NCI-H2029 (cell line): Measurements from ENCODE around the gene MRPL38.
"Not testable (repeated sequence)": the region's sequence is repeated elsewhere in the genome, so short reads cannot be mapped to it uniquely, and the experiment has no call there.

ENCODE experiments used
- DNase-seq: peaks from one replicate; lab custom pipeline; 2025; lab: John Stamatoyannopoulos, UW

Gene MRPL38

GRCh38 chr17:75896415-75897159 lies 8.1 kb downstream of the MRPL38 start, which contains the start of gene TRIM65:
Gene TRIM65 (minus strand): TSS chr17:75896951. CDS start chr17:75896937, 14 bp downstream.
- DNase-seq: peak; percentile 50

GRCh38 chr17:75895370-75896155 lies 9.1 kb downstream of the MRPL38 start:
- no peak for DNase-seq

DNA sequence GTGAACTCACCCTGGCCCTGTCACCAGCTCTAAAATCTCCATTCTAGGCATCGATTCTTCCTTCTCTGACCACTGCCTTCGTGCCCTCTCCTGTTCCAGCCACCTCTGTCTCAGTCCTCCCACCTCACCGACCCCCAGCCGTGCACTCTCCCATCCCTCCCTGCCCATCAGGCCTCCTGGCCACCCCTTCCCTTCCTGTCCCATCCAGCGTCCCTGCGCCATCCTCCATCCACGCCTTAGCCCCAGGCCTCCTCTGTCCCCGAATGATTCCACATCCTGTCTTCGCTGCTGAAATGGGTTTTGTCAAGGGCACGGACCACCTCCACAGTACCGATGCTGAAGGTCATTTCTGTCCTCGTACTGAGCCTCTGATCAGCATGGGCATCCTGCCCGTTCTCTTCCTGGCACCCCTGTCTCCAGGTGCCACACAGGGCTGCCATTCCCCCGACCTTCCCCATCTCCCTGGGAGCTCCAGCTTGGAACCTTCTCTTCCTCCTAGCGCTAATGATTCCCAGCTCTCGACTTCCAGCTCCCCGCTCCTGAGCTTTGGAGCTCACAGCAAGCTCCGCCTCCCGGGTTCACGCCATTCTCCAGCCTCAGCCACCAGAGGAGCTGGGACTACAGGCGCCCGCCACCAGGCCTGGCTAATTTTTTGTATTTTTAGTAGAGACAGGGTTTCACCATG lies 10.5 kb downstream of the MRPL38 start:
- no peak for DNase-seq

DNA sequence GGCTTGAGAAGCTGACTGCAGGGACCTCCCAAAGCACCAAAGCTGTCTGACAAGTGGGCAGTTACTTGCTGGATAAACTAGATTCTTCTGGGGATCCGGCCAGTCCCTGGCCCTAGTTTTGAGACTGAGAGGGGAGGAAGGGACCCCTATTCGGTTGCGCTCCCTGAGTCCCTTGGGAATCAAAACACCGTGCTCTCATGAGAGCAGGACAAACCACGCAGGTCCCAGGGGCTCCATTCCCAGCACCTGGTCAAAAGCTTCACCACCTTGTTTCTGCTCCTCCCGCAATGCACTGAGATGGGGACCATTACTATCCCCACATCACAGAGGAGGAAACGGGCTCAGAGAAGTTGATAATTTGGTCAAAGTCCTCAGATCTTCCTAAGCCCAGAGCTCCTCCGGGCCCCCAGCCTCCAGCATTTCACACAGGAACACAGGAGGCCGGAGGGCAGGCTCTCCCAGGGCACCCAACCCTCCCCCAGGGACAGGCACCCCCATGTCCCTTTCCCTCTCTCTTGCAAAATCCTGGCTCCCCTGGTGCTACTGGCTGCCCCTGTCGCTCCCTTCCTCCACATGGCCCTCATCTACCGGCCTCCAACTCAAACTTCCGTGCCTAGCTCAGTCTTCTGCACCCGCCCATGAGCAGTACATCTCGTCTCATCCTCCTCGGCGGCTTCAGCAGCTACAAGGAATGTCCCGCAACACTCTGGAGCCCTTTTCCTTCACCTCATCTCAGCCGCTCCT lies 11.2 kb downstream of the MRPL38 start:
- no peak for DNase-seq

GRCh38 chr17:75892556-75893224 lies 12.0 kb downstream of the MRPL38 start:
- DNase-seq: no peak

- no peak for DNase-seq
These were observed 12.8 kb downstream of the MRPL38 start for GRCh38 chr17:75891605-75892555.

DNA sequence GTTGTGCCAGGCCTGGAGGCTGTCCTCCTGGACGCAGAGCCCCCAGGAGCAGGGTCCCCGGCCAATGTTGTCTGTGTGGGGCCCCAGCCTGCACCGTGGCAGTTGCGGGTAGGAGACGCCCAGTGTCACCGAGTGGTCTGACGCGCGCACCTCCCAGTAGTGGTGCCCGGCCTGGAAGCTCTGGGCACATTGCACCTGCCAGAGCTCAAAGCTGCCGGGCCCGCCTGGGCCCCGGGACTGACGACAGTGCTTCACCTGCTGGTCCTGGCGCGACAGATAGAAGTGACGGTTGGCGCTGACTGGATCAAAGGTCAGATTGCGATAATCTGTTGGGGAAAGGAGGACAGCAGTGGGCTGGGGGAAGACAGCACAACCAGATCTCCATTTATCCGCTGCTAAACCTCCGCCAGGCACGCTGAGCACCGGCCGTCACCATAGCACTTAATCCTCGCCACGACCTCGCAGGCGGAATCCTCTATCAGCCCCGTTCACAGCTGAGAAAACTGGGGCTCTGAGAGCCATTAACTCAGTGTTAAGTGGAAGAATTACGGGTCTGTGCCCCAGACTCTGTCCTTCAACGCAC lies 13.6 kb downstream of the MRPL38 start:
- DNase-seq: no peak

- no peak for DNase-seq
These were observed 15.2 kb downstream of the MRPL38 start for GRCh38 chr17:75889454-75889853.

DNA sequence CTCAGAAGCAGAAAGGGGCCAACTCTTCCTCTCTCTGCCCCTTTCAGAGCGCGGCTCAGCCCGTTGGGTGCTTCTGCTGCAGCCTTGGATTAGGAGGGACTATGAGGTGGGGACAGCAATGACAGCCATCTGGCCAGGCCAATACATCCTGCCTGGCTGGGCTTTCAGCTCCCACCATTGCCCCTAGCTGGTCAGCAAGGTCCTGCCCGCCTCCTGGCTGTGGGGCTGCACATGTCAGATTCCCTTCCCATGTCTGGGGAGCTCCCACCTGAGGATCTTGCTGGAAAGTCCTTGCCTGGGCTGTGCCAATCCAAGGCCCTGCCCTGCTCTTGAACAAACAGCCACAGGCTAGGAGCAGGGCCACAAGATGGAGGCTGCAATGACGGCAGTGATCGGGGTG lies 16.2 kb downstream of the MRPL38 start:
- DNase-seq: no peak

DNA sequence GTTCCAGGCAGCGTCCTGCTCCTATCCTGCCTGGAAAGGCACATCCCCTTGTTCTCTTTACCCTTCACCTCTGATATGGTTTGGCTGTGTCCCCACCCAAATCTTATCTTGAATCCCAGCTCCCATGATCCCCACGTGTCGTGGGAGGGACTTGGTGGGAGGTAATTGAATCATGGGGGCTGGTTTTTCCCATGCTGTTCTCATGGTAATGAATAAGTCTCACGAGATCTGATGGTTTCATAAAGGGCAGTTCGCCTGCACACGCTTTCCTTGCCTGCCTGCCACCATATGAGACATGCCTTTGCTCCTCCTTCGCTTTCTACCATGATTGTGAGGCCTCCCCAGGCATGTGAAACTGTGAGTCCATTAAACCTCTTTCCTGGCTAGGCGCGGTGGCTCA lies 18.8 kb downstream of the MRPL38 start:
- not testable (repeated sequence) for DNase-seq

DNA sequence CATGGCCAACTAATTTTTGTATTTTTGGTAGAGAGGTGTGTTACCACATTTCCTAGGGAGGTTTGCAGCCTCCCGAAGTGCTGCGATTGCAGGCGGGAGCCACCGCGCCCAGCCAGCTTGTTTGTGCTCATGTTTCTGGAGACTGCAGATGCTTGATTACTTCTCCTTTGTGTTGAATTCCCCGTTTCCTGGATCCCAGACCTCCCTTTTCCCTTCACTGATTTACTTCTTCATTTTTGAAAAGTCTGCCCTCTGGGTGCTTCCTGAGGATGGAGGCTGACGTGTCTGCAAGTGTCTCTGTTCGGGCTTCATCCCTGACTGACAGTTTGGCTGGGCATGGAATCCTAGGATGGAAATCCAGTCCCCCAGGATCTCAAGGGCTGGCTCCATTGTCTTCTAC lies 19.3 kb downstream of the MRPL38 start:
- no peak for DNase-seq

GRCh38 chr17:75881678-75882454 lies 22.8 kb downstream of the MRPL38 start:
- DNase-seq: no peak

- no peak for DNase-seq
These were observed 24.4 kb downstream of the MRPL38 start for GRCh38 chr17:75880266-75880665.

GRCh38 chr17:75878174-75878998 lies 26.3 kb downstream of the MRPL38 start, which contains the start of gene TRIM47:
Gene TRIM47 (minus strand): TSS chr17:75878581. CDS start chr17:75878548, 33 bp downstream.
- DNase-seq: no peak

- DNase-seq: peak; percentile 52
These were observed 26.9 kb downstream of the MRPL38 start for GRCh38 chr17:75877752-75878173.

GRCh38 chr17:75876938-75877751 lies 27.5 kb downstream of the MRPL38 start:
- no peak for DNase-seq
